K562 (cell line): ENCODE results near the gene MAP1LC3A. TPM values are rescaled to one million over a fixed set of nuclear protein-coding genes. Genes with fewer than 3 reads are reported as not detected.

Source experiments
- ATAC-seq: fragments of 200-7000 bp; cut with Tn5 transposase; 3 replicates; pipeline ENCODE4 v1.9.1; 2020; ENCODE audit warnings: moderate library complexity
- BruUV-seq: library from RNA; stranded (reverse); fragments of 400-500 nt; replicated peaks from 2 replicates; lab custom pipeline; 2021; lab: Mats Ljungman, UMichigan
- CTCF ChIA-PET: fragments of 300-600 bp; formaldehyde crosslinking; extraction: SDS; loops from one replicate; lab custom pipeline; 2021; ENCODE audit warnings: low intra/inter-chr PET ratio; lab: Yijun Ruan, JAX
- POLR2A ChIA-PET: fragments of 300-600, 350-650 bp; sonication (Branson Sonifier 250); formaldehyde crosslinking; extraction: SDS; loops from one replicate; lab custom pipeline; 2021; ENCODE audit warnings: antibody characterized with exemption, inconsistent platforms; lab: Yijun Ruan, JAX
- DNase-seq, 4 experiments: peaks; one replicate each; pipeline versions ENCODE4 v3.0.0 to v3.0.0-alpha.2; 2011 to 2018; ENCODE audit warnings: low spot score in 3 of 4, mixed read lengths in 3 of 4; ENCODE audit errors: extremely low read depth in 1 of 4
- FAIRE-seq: peaks from 2 replicates; lab custom pipeline; 2011; peaks lifted over from hg19 to GRCh38; lab: Jason Lieb, UNC
- H2AFZ ChIP-seq: 2 replicates; pipeline ENCODE4 v1.6.0; 2011; ENCODE audit warnings: low read depth, low read length, control low read depth, inconsistent platforms
- H3K27ac ChIP-seq: fragments of 200-600 bp; 3 replicates; pipeline ENCODE4 v1.8.0; 2011; ENCODE audit warnings: low read depth, mild to moderate bottlenecking, control low read depth, inconsistent platforms, low read length, moderate library complexity, mixed read lengths; ENCODE audit errors: extremely low read depth
- H3K27me3 ChIP-seq, 2 experiments: fragments of 300-600 bp in 1 of 2; 2 replicates in 1 of 2; 3 replicates in 1 of 2; pipeline versions ENCODE4 v1.6.0 to v1.8.0; 2011; ENCODE audit warnings: inconsistent platforms in 2 of 2, low read length in 2 of 2, mild to moderate bottlenecking in 1 of 2, mixed read lengths in 1 of 2, moderate library complexity in 1 of 2; ENCODE audit not compliant: control insufficient read depth in 2 of 2, insufficient read depth in 2 of 2
- H3K36me3 ChIP-seq: fragments of 300-600 bp; 3 replicates; pipeline ENCODE4 v1.8.0; 2011; ENCODE audit warnings: mild to moderate bottlenecking, low read length, inconsistent platforms; ENCODE audit not compliant: control insufficient read depth, insufficient read depth
- H3K4me1 ChIP-seq, 2 experiments: fragments of 200-600 bp in 1 of 2; replicated peaks in 1 of 2; 2 replicates in 1 of 2; 3 replicates in 1 of 2; pipeline versions ENCODE4 v1.5.1 to v1.8.0; 2011; ENCODE audit warnings: inconsistent platforms in 2 of 2, low read length in 2 of 2, mild to moderate bottlenecking in 1 of 2, mixed read lengths in 1 of 2, moderate library complexity in 1 of 2; ENCODE audit not compliant: control insufficient read depth in 2 of 2, insufficient read depth in 2 of 2
- H3K4me2 ChIP-seq: 2 replicates; pipeline ENCODE4 v1.6.1; 2011; ENCODE audit warnings: low read length, control low read depth, inconsistent platforms, mixed read lengths; ENCODE audit not compliant: insufficient read depth
- H3K4me3 ChIP-seq: fragments of 200-600 bp; sonication (generic), shearing (Covaris generic); 2 replicates; pipeline ENCODE4 v1.5.1; 2016; ENCODE audit warnings: control low read depth, inconsistent platforms
- H3K79me2 ChIP-seq: fragments of 200-600 bp; 3 replicates; pipeline ENCODE4 v1.8.0; 2011; ENCODE audit warnings: low read length, inconsistent platforms; ENCODE audit not compliant: control insufficient read depth, insufficient read depth
- H3K9ac ChIP-seq, 2 experiments: 2 replicates each; pipeline versions ENCODE4 v1.6.0 to v1.6.1; 2011; ENCODE audit warnings: low read depth in 2 of 2, low read length in 2 of 2, control low read depth in 1 of 2, inconsistent platforms in 1 of 2, mild to moderate bottlenecking in 1 of 2, mixed read lengths in 1 of 2; ENCODE audit not compliant: insufficient read depth in 1 of 2
- H3K9me1 ChIP-seq: one replicate; pipeline ENCODE4 v1.6.0; 2011; ENCODE audit warnings: inconsistent platforms, mild to moderate bottlenecking, low read length, moderate library complexity; ENCODE audit not compliant: control insufficient read depth, insufficient read depth
- H3K9me3 ChIP-seq: replicated peaks from 2 replicates; pipeline ENCODE4 v1.5.1; 2011; ENCODE audit warnings: low read depth, low read length, inconsistent platforms; ENCODE audit not compliant: control insufficient read depth, insufficient read depth
- H4K20me1 ChIP-seq: replicated peaks from 2 replicates; pipeline ENCODE4 v1.6.1; 2011; ENCODE audit warnings: low read length, inconsistent platforms, mixed read lengths; ENCODE audit not compliant: control insufficient read depth, insufficient read depth
- MCM5 ChIP-seq: fragments of 450-650 bp; IDR thresholded peaks from 2 replicates; pipeline ENCODE4 v1.6.1; 2016; ENCODE audit warnings: low read depth
- NFIC ChIP-seq: fragments of 450-650 bp; IDR thresholded peaks from 2 replicates; pipeline ENCODE4 v1.6.1; 2017; ENCODE audit warnings: mild to moderate bottlenecking, inconsistent platforms
- NR0B1 ChIP-seq: fragments of 450-650 bp; IDR thresholded peaks from one replicate; pipeline ENCODE4 v1.6.1; 2018; ENCODE audit warnings: mild to moderate bottlenecking, moderate library complexity; ENCODE audit not compliant: partially characterized antibody
- PHB2 ChIP-seq: fragments of 450-650 bp; IDR thresholded peaks from 2 replicates; pipeline ENCODE4 v1.6.1; 2017; ENCODE audit warnings: low read depth
- PURB ChIP-seq: sonication (generic); formaldehyde crosslinking; IDR thresholded peaks from 2 replicates; pipeline ENCODE4 v1.9.0; 2021; ENCODE audit warnings: low read depth, mild to moderate bottlenecking, missing genetic modification reagents
- SMAD4 ChIP-seq: fragments of 250-450 bp; sonication (Bioruptor Pico); conservative IDR thresholded peaks from 2 replicates; pipeline ENCODE4 v1.8.0; 2021; ENCODE audit warnings: inconsistent platforms, mild to moderate bottlenecking, moderate library complexity
- SNAPC5 ChIP-seq: fragments of 250-450 bp; sonication (Bioruptor Pico); IDR thresholded peaks from 2 replicates; pipeline ENCODE4 v1.8.0; 2021; ENCODE audit warnings: moderate library complexity, mild to moderate bottlenecking, inconsistent platforms
- SPI1 ChIP-seq: IDR thresholded peaks from 2 replicates; pipeline ENCODE4 v1.6.1; 2011; ENCODE audit warnings: low read depth, low read length, control low read depth, borderline replicate concordance
- TFAP4 ChIP-seq: sonication (generic); formaldehyde crosslinking; IDR thresholded peaks from 2 replicates; pipeline ENCODE4 v1.8.0; 2022; ENCODE audit warnings: missing genetic modification reagents, mild to moderate bottlenecking, moderate library complexity, borderline replicate concordance
- ZNF143 ChIP-seq: sonication (generic); formaldehyde crosslinking; IDR thresholded peaks from 2 replicates; pipeline ENCODE4 v1.9.0; 2022; ENCODE audit warnings: mild to moderate bottlenecking, missing genetic modification reagents
- ZNF584 ChIP-seq: fragments of 200-800 bp; sonication (Bioruptor generic); IDR thresholded peaks from 2 replicates; pipeline ENCODE4 v1.6.1; 2016; ENCODE audit warnings: low read depth, mild to moderate bottlenecking, missing genetic modification characterization, missing compliant biosample characterization
- WGBS: fragments of 100-300 bp; shearing (Covaris generic); methylation state at CpG from one replicate; pipeline ENCODE4 v1.1.6; 2016; ENCODE audit warnings: low coverage, mixed read lengths; ENCODE audit not compliant: insufficient coverage; ENCODE audit errors: missing lambda C conversion rate; 5-methylcytosine and 5-hydroxymethylcytosine counted together
- in situ Hi-C: fragments of 300-500 bp; cut with MboI; formaldehyde crosslinking; loops from 4 replicates; pipeline ENCODE4 v1.15.0; 2018; ENCODE audit warnings: inconsistent platforms, mixed read lengths
- intact Hi-C: fragments of 100-400 bp; cut with micrococcal nuclease; formaldehyde crosslinking; loops from 2 replicates; pipeline ENCODE4 v1.14.2; 2022
- polyA plus RNA-seq, 8 experiments: library from polyadenylated mRNA; depleted of rRNA in 4 of 8; stranded (reverse) in 5 of 8; unstranded in 3 of 8; fragments of >200 nt; fragmentation: Nextera tagmentation in 2 of 8; fragmentation: Illumina TruSeq in 1 of 8; extraction: Ambion mirVana in 2 of 8; extraction: Trizol in 1 of 8; gene quantifications; 2 replicates each; pipeline versions ENCODE4 v1.2.1 to v1.2.3, GENCODE V29; 2011 to 2014; ENCODE audit warnings: inconsistent platforms in 1 of 8, missing spikeins in 1 of 8
- total RNA-seq, 7 experiments: library from RNA; depleted of rRNA in 6 of 7; stranded (reverse); fragments of >200 nt in 6 of 7; fragmentation: Illumina TruSeq in 2 of 7; extraction: Trizol in 2 of 7; gene quantifications; 2 replicates each; pipeline versions ENCODE4 v1.2.1 to v1.2.3, GENCODE V29; 2011 to 2021; ENCODE audit warnings: low replicate concordance in 1 of 7
- TF ChIP-seq, protein P1 (sequence below), 2 experiments: fragments of 250-450 bp in 1 of 2; fragments of 450-650 bp in 1 of 2; sonication (Bioruptor Pico) in 1 of 2; IDR thresholded peaks; 2 replicates each; pipeline versions ENCODE4 v1.6.1 to v1.8.0; 2016 to 2021; ENCODE audit warnings: mild to moderate bottlenecking in 2 of 2, moderate library complexity in 2 of 2, missing compliant biosample characterization in 1 of 2, missing genetic modification characterization in 1 of 2

The MAP1LC3A gene
- total and polyA plus RNA-seq, 9 of the 15 experiments (the other 6 are each of a cell fraction or from before 2014, with no cell fraction given): 0.27 to 0.38 TPM; not detected in 7

DNA sequence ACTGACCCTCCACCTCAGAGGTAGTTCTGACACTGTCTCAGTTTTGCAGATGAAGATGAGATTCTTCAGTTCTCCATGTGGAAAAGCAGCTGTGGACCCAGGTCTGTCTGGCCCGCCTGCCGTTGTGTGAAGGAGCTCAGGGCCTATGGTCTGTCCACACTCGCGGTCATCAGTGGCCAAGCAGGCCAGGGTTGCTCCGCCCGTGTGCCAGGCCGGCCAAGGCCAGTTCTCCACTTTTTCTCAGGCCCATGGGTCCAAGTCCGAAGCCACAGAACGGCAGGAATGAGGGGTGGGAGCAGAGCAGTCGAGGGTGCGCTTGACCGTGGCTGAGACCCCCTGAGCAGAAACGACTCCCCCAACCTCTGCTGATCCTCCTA is 8.6 kb upstream of the MAP1LC3A start:
- no peak overlapping the region for H3K4me2 ChIP-seq

DNA sequence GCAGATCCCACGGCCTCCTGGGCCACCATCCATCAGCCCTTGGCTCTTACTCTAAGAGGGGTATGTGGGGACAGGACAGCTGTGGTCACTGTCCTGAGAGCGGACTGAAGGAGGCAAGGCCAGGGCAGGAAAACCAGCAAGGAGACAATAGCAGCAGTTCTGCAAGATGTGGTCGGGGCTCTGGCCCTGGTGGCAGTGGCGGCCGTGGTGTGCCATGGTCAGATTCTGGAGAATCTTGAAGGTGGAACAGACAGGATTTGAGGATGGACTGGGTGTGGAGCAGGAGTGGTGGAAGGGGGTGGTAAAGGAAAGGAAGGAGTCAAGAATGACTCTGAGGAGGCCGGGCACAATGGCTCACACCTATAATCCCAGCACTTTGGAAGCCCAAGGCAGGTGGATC is 5.9 kb upstream of the MAP1LC3A start:
- 61% methylated on average over 6 of the region's 6 CpGs for WGBS
- H4K20me1 ChIP-seq: no peaks in the 10 kb centered on the region
- H3K36me3 ChIP-seq: no peaks in the 10 kb centered on the region
- POLR2A ChIA-PET: no interaction called here
- FAIRE-seq (no peak), DNase-seq (no peak), ATAC-seq (no peak)
- BruUV-seq: no TSS peak
- no peak overlapping the region; a peak in 1 of 4 replicates for H3K9ac ChIP-seq
- no peak overlapping the region for H3K27ac ChIP-seq
- H3K4me3 ChIP-seq: no peak overlapping the region
- H3K4me1 ChIP-seq: peaks cover 10 to 20% of the 10 kb centered on the region in 2 experiments; a peak in 4 of 5 replicates
- no peaks in the 10 kb centered on the region; a peak in 1 of 5 replicates for H3K27me3 ChIP-seq
- in situ Hi-C loops (no loop called here), intact Hi-C loops (no loop called here)
- no peaks in the 10 kb centered on the region for H3K79me2 ChIP-seq
- CTCF ChIA-PET: no interaction called here
- peaks cover 10% of the 10 kb centered on the region for H3K9me1 ChIP-seq
- no peak overlapping the region for H2AFZ ChIP-seq
- no peaks in the 10 kb centered on the region for H3K9me3 ChIP-seq
- no peak overlapping the region for H3K4me2 ChIP-seq
- no peak for TF ChIP-seq NFIC
- TF ChIP-seq ZNF584 (CRISPR knock-in tag): no peak
- TF ChIP-seq MCM5: no peak
- no peak for TF ChIP-seq SPI1
- no peak for TF ChIP-seq SMAD4 (CRISPR knock-in tag)
- no peak for TF ChIP-seq SNAPC5 (CRISPR knock-in tag)
- no peak for TF ChIP-seq PHB2
- TF ChIP-seq, protein P1, sequence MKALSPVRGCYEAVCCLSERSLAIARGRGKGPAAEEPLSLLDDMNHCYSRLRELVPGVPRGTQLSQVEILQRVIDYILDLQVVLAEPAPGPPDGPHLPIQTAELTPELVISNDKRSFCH (CRISPR knock-in tag; IDR thresholded peaks at IDR 0.05): no peak
- TF ChIP-seq, protein P1 (tag; IDR thresholded peaks at IDR 0.05): no peak
- TF ChIP-seq PURB (CRISPR knock-in tag): no peak
- TF ChIP-seq TFAP4 (CRISPR knock-in tag): no peak

More for the DNA sequence above, 8.6 kb upstream of the MAP1LC3A start:
- Histone ChIP-seq H3K4me1 (peaks cover 10 to 20% of the 10 kb centered on the region in 2 experiments; a peak in 4 of 5 replicates), H3K79me2 (no peaks in the 10 kb centered on the region), H3K27me3 (no peaks in the 10 kb centered on the region; a peak in 1 of 5 replicates), H3K36me3 (no peaks in the 10 kb centered on the region), H4K20me1 (no peaks in the 10 kb centered on the region), H3K4me3 (no peak overlapping the region), H2AFZ (no peak overlapping the region), H3K9ac (peak overlapping the region in 1 of 2 experiments; percentile 49; a peak in 1 of 4 replicates), H3K9me1 (peaks cover 10% of the 10 kb centered on the region), H3K27ac (no peak overlapping the region), H3K9me3 (no peaks in the 10 kb centered on the region)
- no TSS peak for BruUV-seq
- intact Hi-C loops: no loop called here
- TF ChIP-seq NR0B1 (no peak), ZNF143 (peak; percentile 3; the same call in 1 of the 2 replicates)
- POLR2A ChIA-PET: no interaction called here
- FAIRE-seq: no peak
- in situ Hi-C loops: no loop called here
- no peak for DNase-seq
- ATAC-seq: no peak
- CTCF ChIA-PET: no interaction called here
- 81% methylated on average over 13 of the region's 13 CpGs for WGBS
